MM.1S (cell line): Measurements from ENCODE around the gene CACFD1.

Experiments used
- DNase-seq: peaks from one replicate; pipeline ENCODE4 v3.0.0-alpha.2; 2015
- H2AFZ ChIP-seq: fragments of 300-600 bp; sonication (generic); 2 replicates; pipeline ENCODE4 v1.6.0; 2016; ENCODE audit warnings: antibody characterized with exemption, low read length
- H3F3A ChIP-seq: fragments of 300-600 bp; sonication (generic); 2 replicates; pipeline ENCODE4 v1.6.1; 2016; ENCODE audit warnings: mild to moderate bottlenecking, antibody characterized with exemption, low read length, moderate library complexity, mixed read lengths; ENCODE audit not compliant: insufficient read depth
- H3K27ac ChIP-seq: fragments of 300-600 bp; sonication (generic); 2 replicates; pipeline ENCODE4 v1.5.1; 2016; ENCODE audit warnings: mild to moderate bottlenecking, low read length
- H3K27me3 ChIP-seq: fragments of 300-600 bp; sonication (generic); replicated peaks from 2 replicates; pipeline ENCODE4 v1.6.0; 2016; ENCODE audit warnings: low read length; ENCODE audit not compliant: insufficient read depth
- H3K36me3 ChIP-seq: fragments of 300-600 bp; sonication (generic); replicated peaks from 2 replicates; pipeline ENCODE4 v1.6.1; 2016; ENCODE audit warnings: mild to moderate bottlenecking, low read length, mixed read lengths; ENCODE audit not compliant: insufficient read depth
- H3K4me1 ChIP-seq: fragments of 300-600 bp; sonication (generic); 2 replicates; pipeline ENCODE4 v1.6.1; 2016; ENCODE audit warnings: low read length, mixed read lengths
- H3K4me2 ChIP-seq: fragments of 300-600 bp; sonication (generic); 2 replicates; pipeline ENCODE4 v1.6.0; 2016; ENCODE audit warnings: low read depth, low read length
- H3K4me3 ChIP-seq: fragments of 300-600 bp; sonication (generic); 2 replicates; pipeline ENCODE4 v1.5.1; 2016; ENCODE audit warnings: low read length, mixed read lengths
- H3K79me2 ChIP-seq: fragments of 300-600 bp; sonication (generic); 2 replicates; pipeline ENCODE4 v1.6.1; 2016; ENCODE audit warnings: mixed run types, low read length, mixed read lengths
- H3K9ac ChIP-seq: fragments of 300-600 bp; sonication (generic); 2 replicates; pipeline ENCODE4 v1.6.1; 2016; ENCODE audit warnings: low read length, mixed read lengths
- H3K9me2 ChIP-seq: fragments of 300-600 bp; sonication (generic); replicated peaks from 2 replicates; pipeline ENCODE4 v1.6.1; 2016; ENCODE audit warnings: mild to moderate bottlenecking, low read length, mixed read lengths; ENCODE audit not compliant: insufficient read depth
- H3K9me3 ChIP-seq: fragments of 300-600 bp; sonication (generic); replicated peaks from 2 replicates; pipeline ENCODE4 v1.6.1; 2016; ENCODE audit warnings: mild to moderate bottlenecking, low read length, mixed read lengths; ENCODE audit not compliant: insufficient read depth
- H4K20me1 ChIP-seq: fragments of 300-600 bp; sonication (generic); 2 replicates; pipeline ENCODE4 v1.6.1; 2016; ENCODE audit warnings: mild to moderate bottlenecking, low read length, moderate library complexity, mixed read lengths; ENCODE audit not compliant: insufficient read depth
- EZH2 ChIP-seq: fragments of 300-600 bp; sonication (generic); optimal IDR thresholded peaks from 2 replicates; pipeline ENCODE3; 2017; ENCODE audit warnings: low read depth, mild to moderate bottlenecking, antibody characterized with exemption, low read length, mixed read lengths
- EZH2phosphoT487 ChIP-seq: fragments of 300-600 bp; sonication (generic); IDR thresholded peaks from 2 replicates; pipeline ENCODE4 v1.6.1; 2018; ENCODE audit warnings: antibody characterized with exemption, low read length
- TF ChIP-seq, protein P1 (sequence below): fragments of 300-600 bp; sonication (generic); IDR thresholded peaks from 2 replicates; pipeline ENCODE4 v1.5.1; 2016; ENCODE audit warnings: antibody characterized with exemption, low read length, mixed read lengths

The CACFD1 gene

DNA sequence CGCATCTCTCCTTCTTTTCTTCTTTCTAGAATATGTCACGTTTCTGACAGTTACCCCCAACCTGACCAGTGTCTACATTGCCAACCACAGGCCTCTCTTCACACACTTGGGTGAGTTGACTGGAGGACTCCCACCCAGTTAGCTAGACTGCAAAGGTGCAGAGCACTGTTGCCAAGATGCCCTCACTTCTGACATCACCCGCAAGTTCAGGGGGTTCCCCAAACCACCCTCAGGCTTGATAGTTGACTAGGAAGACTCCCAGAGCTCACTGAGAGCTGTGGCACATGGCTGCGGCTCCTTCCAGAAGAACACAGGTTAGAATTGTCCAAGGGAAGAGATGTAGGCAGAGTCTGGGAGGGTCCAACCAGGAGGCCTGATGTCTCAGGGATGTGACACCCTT, 20.4 kb upstream of the CACFD1 start:
- H3K27me3 ChIP-seq, result peaks cover 98% of the 10 kb centered on the region

DNA sequence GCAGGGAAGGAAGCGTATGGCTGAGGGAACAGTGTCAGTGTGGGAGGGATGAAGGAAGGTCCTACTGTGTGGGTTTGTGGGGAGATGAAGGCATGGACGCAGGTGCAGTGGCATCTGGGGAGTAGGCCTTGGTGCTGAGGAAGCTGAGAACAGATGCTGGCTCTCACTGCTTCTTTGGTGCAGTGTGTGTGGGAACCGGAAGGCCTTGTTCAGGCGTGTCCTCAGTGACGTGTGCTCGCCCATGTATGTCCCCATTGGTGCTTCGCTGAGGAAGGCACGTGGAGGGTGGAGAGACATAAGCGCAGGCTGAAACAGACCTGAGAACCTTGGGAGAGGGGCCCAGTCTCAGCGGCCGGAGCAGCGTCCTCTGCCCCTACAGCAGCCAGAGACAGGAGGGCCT, 18.9 kb upstream of the CACFD1 start:
- DNase-seq, result no peak
- no peaks in the 10 kb centered on the region for H3F3A ChIP-seq
- H3K27me3 ChIP-seq, result peaks cover 99% of the 10 kb centered on the region
- H3K4me3 ChIP-seq, result no peak overlapping the region
- no peaks in the 10 kb centered on the region for H3K9me3 ChIP-seq
- H3K27ac ChIP-seq, result no peak overlapping the region
- no peaks in the 10 kb centered on the region for H4K20me1 ChIP-seq
- TF ChIP-seq, protein P1, sequence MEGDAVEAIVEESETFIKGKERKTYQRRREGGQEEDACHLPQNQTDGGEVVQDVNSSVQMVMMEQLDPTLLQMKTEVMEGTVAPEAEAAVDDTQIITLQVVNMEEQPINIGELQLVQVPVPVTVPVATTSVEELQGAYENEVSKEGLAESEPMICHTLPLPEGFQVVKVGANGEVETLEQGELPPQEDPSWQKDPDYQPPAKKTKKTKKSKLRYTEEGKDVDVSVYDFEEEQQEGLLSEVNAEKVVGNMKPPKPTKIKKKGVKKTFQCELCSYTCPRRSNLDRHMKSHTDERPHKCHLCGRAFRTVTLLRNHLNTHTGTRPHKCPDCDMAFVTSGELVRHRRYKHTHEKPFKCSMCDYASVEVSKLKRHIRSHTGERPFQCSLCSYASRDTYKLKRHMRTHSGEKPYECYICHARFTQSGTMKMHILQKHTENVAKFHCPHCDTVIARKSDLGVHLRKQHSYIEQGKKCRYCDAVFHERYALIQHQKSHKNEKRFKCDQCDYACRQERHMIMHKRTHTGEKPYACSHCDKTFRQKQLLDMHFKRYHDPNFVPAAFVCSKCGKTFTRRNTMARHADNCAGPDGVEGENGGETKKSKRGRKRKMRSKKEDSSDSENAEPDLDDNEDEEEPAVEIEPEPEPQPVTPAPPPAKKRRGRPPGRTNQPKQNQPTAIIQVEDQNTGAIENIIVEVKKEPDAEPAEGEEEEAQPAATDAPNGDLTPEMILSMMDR, result no peak
- no peak for TF ChIP-seq EZH2phosphoT487
- TF ChIP-seq EZH2, result no peak
- no peak overlapping the region for H2AFZ ChIP-seq
- H3K4me2 ChIP-seq, result no peak overlapping the region
- H3K36me3 ChIP-seq, result no peaks in the 10 kb centered on the region
- H3K79me2 ChIP-seq, result no peaks in the 10 kb centered on the region
- no peak overlapping the region for H3K9ac ChIP-seq
- no peaks in the 10 kb centered on the region for H3K4me1 ChIP-seq
- no peaks in the 10 kb centered on the region for H3K9me2 ChIP-seq

More for the DNA sequence above, 20.4 kb upstream of the CACFD1 start:
- Histone ChIP-seq H3K27ac (no peak overlapping the region), H3K9ac (no peak overlapping the region), H3K79me2 (no peaks in the 10 kb centered on the region), H3K4me2 (no peak overlapping the region), H3F3A (no peaks in the 10 kb centered on the region), H3K9me3 (no peaks in the 10 kb centered on the region), H3K9me2 (no peaks in the 10 kb centered on the region), H3K36me3 (no peaks in the 10 kb centered on the region), H3K4me3 (no peak overlapping the region), H4K20me1 (no peaks in the 10 kb centered on the region), H2AFZ (no peak overlapping the region), H3K4me1 (no peaks in the 10 kb centered on the region)
- TF ChIP-seq EZH2phosphoT487 (no peak), EZH2 (no peak)
- TF ChIP-seq, protein P1, result no peak
- no peak for DNase-seq

DNA sequence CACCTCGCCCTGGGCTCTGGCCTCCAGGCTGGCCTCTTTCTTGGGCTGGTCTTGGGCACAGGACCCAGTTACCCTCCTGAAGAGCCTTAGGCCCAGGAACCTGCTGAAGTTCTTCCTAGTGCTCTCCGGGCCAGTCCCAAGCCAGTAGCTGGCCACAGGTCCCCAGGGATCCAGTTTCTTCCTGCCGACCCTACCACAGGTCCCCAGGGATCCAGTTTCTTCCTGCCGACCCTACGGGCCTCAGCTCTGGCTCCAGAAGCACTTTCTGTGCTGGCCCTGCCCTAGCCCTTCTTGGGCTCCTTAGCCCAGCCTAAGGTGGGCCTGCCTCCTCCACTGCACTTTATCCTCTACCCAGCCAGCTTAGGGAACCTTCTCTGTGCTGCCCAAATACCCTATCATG, 18.2 kb upstream of the CACFD1 start:
- H3K79me2 ChIP-seq, result no peaks in the 10 kb centered on the region
- H3K27ac ChIP-seq, result no peak overlapping the region
- no peaks in the 10 kb centered on the region for H3F3A ChIP-seq
- no peak overlapping the region for H3K4me3 ChIP-seq
- TF ChIP-seq, protein P1, result no peak
- TF ChIP-seq EZH2phosphoT487 (no peak), EZH2 (no peak)
- no peaks in the 10 kb centered on the region for H3K9me3 ChIP-seq
- H3K36me3 ChIP-seq, result no peaks in the 10 kb centered on the region
- no peak overlapping the region for H3K9ac ChIP-seq
- H2AFZ ChIP-seq, result no peak overlapping the region
- peaks cover 99% of the 10 kb centered on the region for H3K27me3 ChIP-seq
- no peak for DNase-seq
- H4K20me1 ChIP-seq, result no peaks in the 10 kb centered on the region
- H3K9me2 ChIP-seq, result no peaks in the 10 kb centered on the region
- no peaks in the 10 kb centered on the region for H3K4me1 ChIP-seq
- no peak overlapping the region for H3K4me2 ChIP-seq
